ENCODE measurements around the gene CYP4F3.

The CYP4F3 gene

GRCh38 chr19:15640294-15640903 is at the start of gene CYP4F3:
Gene CYP4F3, plus strand, starts transcription at chr19:15640897. Its CDS starts 519 bp downstream, at chr19:15641416.
- TF ChIP-seq GATA2 (IDR thresholded peaks at IDR 0.05; ENCODE audit: low read depth, low read length) (no peak), GATA3 (IDR thresholded peaks at IDR 0.05; ENCODE audit: low read depth, low read length) (no peak)

GRCh38 chr19:15591796-15592195 is 48.9 kb upstream of the CYP4F3 start:
- TF ChIP-seq GATA2 (IDR thresholded peaks at IDR 0.05; ENCODE audit: low read depth, low read length) = no peak
- no peak for TF ChIP-seq GATA3 (IDR thresholded peaks at IDR 0.05; ENCODE audit: low read depth, low read length)

- TF ChIP-seq GATA3 (IDR thresholded peaks at IDR 0.05; ENCODE audit: low read depth, low read length) = no peak
- no peak for TF ChIP-seq GATA2 (IDR thresholded peaks at IDR 0.05; ENCODE audit: low read depth, low read length)
These were observed 45.6 kb upstream of the CYP4F3 start for GRCh38 chr19:15595069-15595468.

GRCh38 chr19:15609261-15609660 is 31.4 kb upstream of the CYP4F3 start:
- no peak for TF ChIP-seq GATA2 (IDR thresholded peaks at IDR 0.05; ENCODE audit: low read depth, low read length)
- TF ChIP-seq GATA3 (IDR thresholded peaks at IDR 0.05; ENCODE audit: low read depth, low read length) = no peak

GRCh38 chr19:15612342-15612741 is 28.4 kb upstream of the CYP4F3 start:
- TF ChIP-seq GATA2 (IDR thresholded peaks at IDR 0.05; ENCODE audit: low read depth, low read length) = no peak
- TF ChIP-seq GATA3 (IDR thresholded peaks at IDR 0.05; ENCODE audit: low read depth, low read length) = no peak

GRCh38 chr19:15613338-15613737 is 27.4 kb upstream of the CYP4F3 start:
- TF ChIP-seq GATA2 (IDR thresholded peaks at IDR 0.05; ENCODE audit: low read depth, low read length) (no peak), GATA3 (IDR thresholded peaks at IDR 0.05; ENCODE audit: low read depth, low read length) (no peak)

GRCh38 chr19:15614507-15615379 is 26.0 kb upstream of the CYP4F3 start, which contains the start of gene CYP4F8:
Gene CYP4F8, plus strand, starts transcription at chr19:15615218. Its CDS starts 399 bp downstream, at chr19:15615617.
- TF ChIP-seq GATA3 (IDR thresholded peaks at IDR 0.05; ENCODE audit: low read depth, low read length) = no peak
- TF ChIP-seq GATA2 (IDR thresholded peaks at IDR 0.05; ENCODE audit: low read depth, low read length) = peak; percentile 27; the same call in 1 of the 2 replicates

- no peak for TF ChIP-seq GATA2 (IDR thresholded peaks at IDR 0.05; ENCODE audit: low read depth, low read length)
- no peak for TF ChIP-seq GATA3 (IDR thresholded peaks at IDR 0.05; ENCODE audit: low read depth, low read length)
These were observed 25.2 kb upstream of the CYP4F3 start for GRCh38 chr19:15615526-15615925.

- TF ChIP-seq GATA3 (IDR thresholded peaks at IDR 0.05; ENCODE audit: low read depth, low read length) (no peak), GATA2 (IDR thresholded peaks at IDR 0.05; ENCODE audit: low read depth, low read length) (no peak)
These were observed 24.5 kb upstream of the CYP4F3 start for GRCh38 chr19:15616183-15616582.

GRCh38 chr19:15616627-15617270 is 23.9 kb upstream of the CYP4F3 start:
- TF ChIP-seq GATA3 (IDR thresholded peaks at IDR 0.05; ENCODE audit: low read depth, low read length) (no peak), GATA2 (IDR thresholded peaks at IDR 0.05; ENCODE audit: low read depth, low read length) (no peak)

- TF ChIP-seq GATA3 (IDR thresholded peaks at IDR 0.05; ENCODE audit: low read depth, low read length) (no peak), GATA2 (IDR thresholded peaks at IDR 0.05; ENCODE audit: low read depth, low read length) (no peak)
These were observed 22.4 kb upstream of the CYP4F3 start for GRCh38 chr19:15618321-15618720.

- TF ChIP-seq GATA3 (IDR thresholded peaks at IDR 0.05; ENCODE audit: low read depth, low read length) = no peak
- no peak for TF ChIP-seq GATA2 (IDR thresholded peaks at IDR 0.05; ENCODE audit: low read depth, low read length)
These were observed 18.9 kb upstream of the CYP4F3 start for GRCh38 chr19:15621801-15622200.

- TF ChIP-seq GATA2 (IDR thresholded peaks at IDR 0.05; ENCODE audit: low read depth, low read length) (no peak), GATA3 (IDR thresholded peaks at IDR 0.05; ENCODE audit: low read depth, low read length) (no peak)
These were observed 17.7 kb upstream of the CYP4F3 start for GRCh38 chr19:15622991-15623390.

GRCh38 chr19:15623711-15624318 is 16.9 kb upstream of the CYP4F3 start:
- no peak for TF ChIP-seq GATA3 (IDR thresholded peaks at IDR 0.05; ENCODE audit: low read depth, low read length)
- TF ChIP-seq GATA2 (IDR thresholded peaks at IDR 0.05; ENCODE audit: low read depth, low read length) = no peak

Measured in SH-SY5Y (cell line).